ENCODE measurements around the gene PKD1L1. TPM values are rescaled to one million over a fixed set of nuclear protein-coding genes. Genes with fewer than 3 reads are reported as not detected.

PKD1L1 gene
- total RNA-seq, 1 experiment from 2014 or later, result 0.17 TPM

- Histone ChIP-seq H2BK5ac (ENCODE audit: insufficient read length, low read length) (no peak overlapping the region), H3K79me1 (ENCODE audit: insufficient read depth, low read depth, low read length, poor library complexity, severe bottlenecking) (no peaks in the 10 kb centered on the region), H3K23ac (ENCODE audit: insufficient read length, low read depth, low read length) (no peak overlapping the region), H2BK20ac (ENCODE audit: low read depth, low read length, poor library complexity, severe bottlenecking) (no peak overlapping the region), H3K23me2 (ENCODE audit: insufficient read length, low read depth, low read length, poor library complexity, severe bottlenecking) (no peaks in the 10 kb centered on the region), H4K8ac (replicated peaks; ENCODE audit: insufficient read length, low read depth, low read length) (no peak overlapping the region), H2BK12ac (ENCODE audit: insufficient read length, low read depth, low read length) (no peak overlapping the region), H2BK120ac (ENCODE audit: low read depth, low read length, poor library complexity, severe bottlenecking) (peak overlapping the region; percentile 55), H4K5ac (ENCODE audit: insufficient read length, low read depth, low read length) (no peak overlapping the region), H3K4me1 (ENCODE audit: insufficient read depth, low read length) (no peaks in the 10 kb centered on the region; the same call in 1 of the 2 replicates), H3T11ph (ENCODE audit: low read length) (no peak overlapping the region), H3K56ac (ENCODE audit: insufficient read length, low read depth, low read length) (no peak overlapping the region), H3K14ac (ENCODE audit: insufficient read depth, low read length) (no peak overlapping the region), H3K27ac (ENCODE audit: insufficient read length, low read depth, low read length) (no peak overlapping the region), H3K79me2 (ENCODE audit: insufficient read depth, low read length) (no peaks in the 10 kb centered on the region), H2AFZ (ENCODE audit: low read length) (peak overlapping the region; percentile 86), H3K18ac (ENCODE audit: insufficient read length, low read depth, low read length) (no peak overlapping the region), H3K9ac (ENCODE audit: extremely low read depth, insufficient read length, low read length) (no peak overlapping the region), H3K4ac (ENCODE audit: low read depth, low read length) (no peak overlapping the region), H4K91ac (ENCODE audit: insufficient read length, low read depth, low read length) (no peak overlapping the region), H3K4me2 (ENCODE audit: insufficient read depth, insufficient read length, low read length) (no peak overlapping the region), H4K20me1 (ENCODE audit: control insufficient read depth, insufficient read depth, insufficient read length) (no peaks in the 10 kb centered on the region), H2BK15ac (ENCODE audit: low read depth, low read length) (no peak overlapping the region), H3K9me3 (ENCODE audit: control insufficient read depth, low read depth, low read length) (no peaks in the 10 kb centered on the region), H2AK5ac (ENCODE audit: insufficient read length, low read length) (no peak overlapping the region), H3K27me3 (ENCODE audit: insufficient read depth, low read length) (no peaks in the 10 kb centered on the region)
- TF ChIP-seq, protein P1, sequence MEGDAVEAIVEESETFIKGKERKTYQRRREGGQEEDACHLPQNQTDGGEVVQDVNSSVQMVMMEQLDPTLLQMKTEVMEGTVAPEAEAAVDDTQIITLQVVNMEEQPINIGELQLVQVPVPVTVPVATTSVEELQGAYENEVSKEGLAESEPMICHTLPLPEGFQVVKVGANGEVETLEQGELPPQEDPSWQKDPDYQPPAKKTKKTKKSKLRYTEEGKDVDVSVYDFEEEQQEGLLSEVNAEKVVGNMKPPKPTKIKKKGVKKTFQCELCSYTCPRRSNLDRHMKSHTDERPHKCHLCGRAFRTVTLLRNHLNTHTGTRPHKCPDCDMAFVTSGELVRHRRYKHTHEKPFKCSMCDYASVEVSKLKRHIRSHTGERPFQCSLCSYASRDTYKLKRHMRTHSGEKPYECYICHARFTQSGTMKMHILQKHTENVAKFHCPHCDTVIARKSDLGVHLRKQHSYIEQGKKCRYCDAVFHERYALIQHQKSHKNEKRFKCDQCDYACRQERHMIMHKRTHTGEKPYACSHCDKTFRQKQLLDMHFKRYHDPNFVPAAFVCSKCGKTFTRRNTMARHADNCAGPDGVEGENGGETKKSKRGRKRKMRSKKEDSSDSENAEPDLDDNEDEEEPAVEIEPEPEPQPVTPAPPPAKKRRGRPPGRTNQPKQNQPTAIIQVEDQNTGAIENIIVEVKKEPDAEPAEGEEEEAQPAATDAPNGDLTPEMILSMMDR (conservative IDR thresholded peaks at IDR 0.05), result no peak
- Mint-ChIP-seq H3K4me3 (no peak overlapping the region), H3K4me1 (peaks cover 7 to 11% of the 10 kb centered on the region in 2 experiments), H3K27ac (peak overlapping the region in 1 of 3 experiments; percentile 91; a peak in 1 of 7 replicates), H3K36me3 (ENCODE audit: insufficient read depth in 1 of 3, low read depth in 3 of 3) (0 out of 7 replicates have a peak, but pooled peaks cover 0 to 1% (median 0%) of the 10 kb centered on the region in 3 experiments), H3K9me3 (peaks cover 3% of the 10 kb centered on the region in 2 experiments; a peak in 3 of 5 replicates), H3K27me3 (ENCODE audit: low read depth) (no peaks in the 10 kb centered on the region; the same call in 1 of the 2 replicates)
- no CpG with 5 or more reads among the region's 11 CpGs for WGBS (ENCODE audit: extremely low coverage, insufficient read length, low lambda C conversion rate)
- DNase-seq, result peak; percentile 75
Observed at GRCh38 chr7:47786557-47787248, 161.6 kb downstream of the PKD1L1 start.
